Measurements from ENCODE around the gene OBSCN. TPM values are rescaled to one million over a fixed set of nuclear protein-coding genes. Genes with fewer than 3 reads are reported as not detected.
A peak's percentile ranks its signal among the peaks of the same experiment; 100 is the strongest.

Gene OBSCN
- total and polyA plus RNA-seq, 10 of the 15 experiments (the other 5 are each of a cell fraction or from before 2014, with no cell fraction given) = 0.01 to 0.36 (median 0.08) TPM; not detected in 2

DNA sequence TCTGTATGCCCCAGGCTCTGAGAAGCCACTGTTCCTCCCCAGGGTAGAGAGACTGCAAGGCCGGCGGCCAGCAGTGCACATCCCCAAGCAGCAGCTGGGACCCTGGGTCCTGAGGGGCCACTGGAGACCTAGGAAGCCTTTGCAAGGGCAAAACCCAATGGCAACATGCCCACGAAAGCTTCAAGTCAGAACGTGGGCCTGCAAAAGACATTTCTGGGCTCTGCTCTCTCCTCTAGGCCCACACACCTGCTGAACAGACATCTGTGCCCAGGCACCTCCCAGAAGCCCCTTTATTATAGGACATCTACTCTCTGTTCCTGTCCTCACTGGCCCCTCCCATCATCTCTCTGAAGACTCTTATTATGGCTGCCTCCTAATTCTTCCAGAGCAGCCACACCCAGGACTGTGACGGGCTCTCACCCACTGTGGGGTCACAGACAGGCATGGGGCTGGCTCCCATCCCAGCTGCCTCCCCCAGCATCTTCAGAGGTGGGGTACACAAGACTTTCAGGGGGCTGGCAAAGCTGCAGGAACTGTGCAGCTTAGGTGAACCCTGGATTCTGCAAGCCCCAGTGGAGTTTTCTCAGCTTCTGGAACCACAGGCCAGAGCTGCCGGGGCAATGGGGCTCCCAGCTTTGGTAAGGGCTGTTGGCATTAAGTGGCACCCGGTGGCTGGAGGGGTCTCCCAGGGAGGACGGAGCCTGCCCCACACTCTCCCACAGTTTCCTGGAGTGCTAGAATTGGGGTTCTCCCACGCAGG, 186.1 kb downstream of the OBSCN start:
- WGBS (ENCODE audit: insufficient coverage, insufficient replicate concordance, low lambda C conversion rate, missing lambda C conversion rate) = 83% methylated on average over 9 of the region's 9 CpGs
- ChIA-PET POLR2A (no interaction called here), CTCF (no interaction called here), SMC1A (ENCODE audit: uncharacterized antibody, unreplicated experiment) (no interaction called here), RAD21 (ENCODE audit: unreplicated experiment) (no interaction called here)
- H3K36me3 ChIP-seq (ENCODE audit: control insufficient read depth in 2 of 2, insufficient read depth in 2 of 2, low read length in 1 of 2) = peaks cover 9 to 18% of the 10 kb centered on the region in 2 experiments; a peak in 3 of 4 replicates
- H3K9me3 ChIP-seq (replicated peaks; ENCODE audit: control insufficient read depth, insufficient read depth, low read length) = no peaks in the 10 kb centered on the region
- intact Hi-C loops (cut with micrococcal nuclease; ENCODE audit: unreplicated experiment) (no loop called here), in situ Hi-C loops (cut with MboI) (no loop called here)
- no peak for FAIRE-seq
- no peak overlapping the region for H3K4me3 ChIP-seq
- H3K27ac ChIP-seq (ENCODE audit: control insufficient read depth, insufficient read depth) = no peak overlapping the region
- TF ChIP-seq ZNF384 (IDR thresholded peaks at IDR 0.05; ENCODE audit: borderline replicate concordance, low read depth, low read length) = no peak
- peak; percentile 27 for TF ChIP-seq POLR2A (IDR thresholded peaks at IDR 0.05; ENCODE audit: low read depth, low read length)
- no peak for TF ChIP-seq RELA (IDR thresholded peaks at IDR 0.05; ENCODE audit: borderline replicate concordance, partially characterized antibody)
- TF ChIP-seq, protein P1, sequence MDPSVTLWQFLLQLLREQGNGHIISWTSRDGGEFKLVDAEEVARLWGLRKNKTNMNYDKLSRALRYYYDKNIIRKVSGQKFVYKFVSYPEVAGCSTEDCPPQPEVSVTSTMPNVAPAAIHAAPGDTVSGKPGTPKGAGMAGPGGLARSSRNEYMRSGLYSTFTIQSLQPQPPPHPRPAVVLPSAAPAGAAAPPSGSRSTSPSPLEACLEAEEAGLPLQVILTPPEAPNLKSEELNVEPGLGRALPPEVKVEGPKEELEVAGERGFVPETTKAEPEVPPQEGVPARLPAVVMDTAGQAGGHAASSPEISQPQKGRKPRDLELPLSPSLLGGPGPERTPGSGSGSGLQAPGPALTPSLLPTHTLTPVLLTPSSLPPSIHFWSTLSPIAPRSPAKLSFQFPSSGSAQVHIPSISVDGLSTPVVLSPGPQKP (IDR thresholded peaks at IDR 0.05; ENCODE audit: low read depth, low read length) = no peak
- TF ChIP-seq NFYA (IDR thresholded peaks at IDR 0.05; ENCODE audit: borderline replicate concordance, low read depth, low read length) = no peak
- no peak for TF ChIP-seq RFX5 (IDR thresholded peaks at IDR 0.05; ENCODE audit: low read depth, low read length)
- TF ChIP-seq NFYB (IDR thresholded peaks at IDR 0.05; ENCODE audit: insufficient read depth, low read depth, low read length) = no peak
- H4K20me1 ChIP-seq (ENCODE audit: control insufficient read depth, insufficient read depth) = no peaks in the 10 kb centered on the region
- no peak for ATAC-seq
- no peaks in the 10 kb centered on the region for H3K79me2 ChIP-seq (ENCODE audit: control insufficient read depth, insufficient read depth, low read length)
- DNase-seq (ENCODE audit: low read depth, low spot score) = no peak
- no peak overlapping the region for H3K4me2 ChIP-seq (ENCODE audit: control insufficient read depth, insufficient read depth)
- no peaks in the 10 kb centered on the region for H3K4me1 ChIP-seq (ENCODE audit: control insufficient read depth, insufficient read depth, low read length)
- no peak overlapping the region for H3K9ac ChIP-seq (ENCODE audit: control insufficient read depth, insufficient read depth, low read length)
- no peaks in the 10 kb centered on the region for H3K27me3 ChIP-seq (replicated peaks in 1 of 2; ENCODE audit: control insufficient read depth in 2 of 2, insufficient read depth in 2 of 2, low read length in 1 of 2)
- BruUV-seq (replicated peaks) = TSS peak; percentile 32
- no peak overlapping the region for H2AFZ ChIP-seq (ENCODE audit: control insufficient read depth, low read depth, low read length)
